B cell (primary cell): Measurements from ENCODE around the gene TAF1C. TPM values are rescaled to one million over a fixed set of nuclear protein-coding genes. Genes with fewer than 3 reads are reported as not detected.

ENCODE experiments used
- polyA plus RNA-seq: library from polyadenylated mRNA; depleted of rRNA; stranded (reverse); fragments of >200 nt; gene quantifications from 2 replicates; pipeline ENCODE4 v1.2.3, GENCODE V29; 2012
- total RNA-seq, 2 donors: library from RNA; stranded (reverse); fragments of 120-200 nt in 1 of 2; gene quantifications; 1 replicate in 1 of 2; 2 replicates in 1 of 2; pipeline versions ENCODE4 v1.2.3 to v1.2.4, GENCODE V29; 2013 to 2022

TAF1C gene
- total and polyA plus RNA-seq, 2 donors (not counting 1 experiment from before 2014, with no cell fraction given) = 115 to 125 TPM

Other genes with a start within 250 kb of the TAF1C start
- 1.2 and 1.8 TPM in 2 replicates for gene OSGIN1, start 233.8 kb downstream of the TAF1C start, total RNA-seq
- 0.85 and 1.8 TPM in 2 replicates for gene OSGIN1, start 233.8 kb downstream of the TAF1C start, polyA plus RNA-seq
- not detected in 2 replicates for gene NECAB2, start 218.8 kb downstream of the TAF1C start, total RNA-seq
- not detected in 2 replicates for gene NECAB2, start 218.8 kb downstream of the TAF1C start, polyA plus RNA-seq
- not detected in 2 replicates for gene SLC38A8, start 144.3 kb downstream of the TAF1C start, total RNA-seq
- gene SLC38A8, start 144.3 kb downstream of the TAF1C start, polyA plus RNA-seq = not detected in 2 replicates
- gene MBTPS1, start 70.1 kb downstream of the TAF1C start, total RNA-seq = 119 and 120 TPM in 2 replicates
- 85.9 and 105 TPM in 2 replicates for gene MBTPS1, start 70.1 kb downstream of the TAF1C start, polyA plus RNA-seq
- gene HSDL1, start 41.9 kb downstream of the TAF1C start, total RNA-seq = 30.8 and 40.2 TPM in 2 replicates
- 12.4 and 16.4 TPM in 2 replicates for gene HSDL1, start 41.9 kb downstream of the TAF1C start, polyA plus RNA-seq
- gene DNAAF1, start 41.7 kb downstream of the TAF1C start, total RNA-seq = 0.29 and 0.30 TPM in 2 replicates
- gene DNAAF1, start 41.7 kb downstream of the TAF1C start, polyA plus RNA-seq = 0.13 and 0.24 TPM in 2 replicates
- 0.29 TPM in 1 of 2 replicates, not detected in the other for gene ADAD2, start 4.1 kb upstream of the TAF1C start, total RNA-seq
- 0.06 and 0.14 TPM in 2 replicates for gene ADAD2, start 4.1 kb upstream of the TAF1C start, polyA plus RNA-seq
- not detected in 2 replicates for gene KCNG4, start 53.0 kb upstream of the TAF1C start, total RNA-seq
- not detected in 2 replicates for gene KCNG4, start 53.0 kb upstream of the TAF1C start, polyA plus RNA-seq
- not detected in 2 replicates for gene WFDC1, start 107.8 kb upstream of the TAF1C start, total RNA-seq
- gene WFDC1, start 107.8 kb upstream of the TAF1C start, polyA plus RNA-seq = not detected in 2 replicates
- gene ATP2C2, start 181.5 kb upstream of the TAF1C start, total RNA-seq = not detected in 2 replicates
- gene ATP2C2, start 181.5 kb upstream of the TAF1C start, polyA plus RNA-seq = 0.06 TPM in 1 of 2 replicates, not detected in the other